ENCODE measurements around the gene PLCD1. TPM values are rescaled to one million over a fixed set of nuclear protein-coding genes. Genes with fewer than 3 reads are reported as not detected.

Gene PLCD1
- total and polyA plus RNA-seq, 2 of the 8 experiments (the other 6 are each of a cell fraction or from before 2014, with no cell fraction given): 15.3 to 19.2 TPM

- no peak for TF ChIP-seq CHD7 (IDR thresholded peaks at IDR 0.05; ENCODE audit: insufficient replicate concordance, low read length)
- no peak for TF ChIP-seq GABPA (IDR thresholded peaks at IDR 0.05; ENCODE audit: borderline replicate concordance, insufficient read depth, low read length)
- no peak for TF ChIP-seq JUN (IDR thresholded peaks at IDR 0.05; ENCODE audit: low read depth, low read length)
- no peak for TF ChIP-seq SIX5 (IDR thresholded peaks at IDR 0.05; ENCODE audit: low read depth, low read length)
- no peak for TF ChIP-seq HDAC6 (IDR thresholded peaks at IDR 0.05; ENCODE audit: low read depth, low read length)
- TF ChIP-seq CREB1 (IDR thresholded peaks at IDR 0.05): no peak
- TF ChIP-seq JUND (IDR thresholded peaks at IDR 0.05; ENCODE audit: low read length): no peak
- TF ChIP-seq ASH2L (IDR thresholded peaks at IDR 0.05; ENCODE audit: low read length): no peak
- TF ChIP-seq KDM1A (IDR thresholded peaks at IDR 0.05; ENCODE audit: borderline replicate concordance, low read length): no peak
- TF ChIP-seq ZNF274 (IDR thresholded peaks at IDR 0.05; ENCODE audit: borderline replicate concordance, extremely low read depth, low read length): no peak
These were observed 43.7 kb downstream of the PLCD1 start (continued) for GRCh38 chr3:37985637-37986320.
